ENCODE results near the gene NLN. TPM values are rescaled to one million over a fixed set of nuclear protein-coding genes. Genes with fewer than 3 reads are reported as not detected.
A peak's percentile ranks its signal among the peaks of the same experiment; 100 is the strongest.

The NLN gene
- total and polyA plus RNA-seq, 2 donors from 2014 or later: 6.2 to 25.0 TPM

- H3K27ac ChIP-seq (ENCODE audit: low read depth in 2 of 2, low read length in 2 of 2): no peak overlapping the region
- no peak for FAIRE-seq
Measured at GRCh38 chr5:65808251-65808741, 86.3 kb downstream of the NLN start.

DNA sequence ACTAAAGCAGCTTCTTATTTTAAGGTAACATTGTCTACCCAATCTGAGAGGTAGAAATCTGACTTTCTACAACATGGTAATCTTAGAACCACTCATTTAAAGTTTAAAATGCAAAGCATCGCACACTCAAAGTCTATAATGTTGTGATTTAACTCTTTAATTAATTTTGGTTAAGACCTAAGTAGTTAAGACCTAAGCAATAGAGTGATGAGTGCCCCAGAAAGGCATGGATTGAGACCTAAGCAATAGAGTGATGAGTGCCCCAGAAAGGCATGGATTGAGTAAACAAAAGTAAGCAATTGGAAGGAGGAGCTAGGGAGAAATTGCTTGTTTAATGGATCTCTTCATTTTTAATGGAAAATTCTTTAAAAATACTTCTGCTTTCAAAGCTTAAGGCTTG is 86.8 kb downstream of the NLN start:
- no peaks in the 10 kb centered on the region for H3K27me3 ChIP-seq (ENCODE audit: control insufficient read depth, insufficient read depth, low read length)
- no peak overlapping the region for H3K27ac ChIP-seq (ENCODE audit: low read depth in 2 of 2, low read length in 2 of 2)
- no peak overlapping the region for H3K9ac ChIP-seq (ENCODE audit: low read length in 3 of 3)
- no peak overlapping the region for H3K4me3 ChIP-seq (ENCODE audit: low read length in 3 of 3)
- FAIRE-seq: no peak
- H3K9me3 ChIP-seq (ENCODE audit: control insufficient read depth in 2 of 3, insufficient read depth in 1 of 3, low read length in 3 of 3): no peaks in the 10 kb centered on the region
- TF ChIP-seq, protein P1, sequence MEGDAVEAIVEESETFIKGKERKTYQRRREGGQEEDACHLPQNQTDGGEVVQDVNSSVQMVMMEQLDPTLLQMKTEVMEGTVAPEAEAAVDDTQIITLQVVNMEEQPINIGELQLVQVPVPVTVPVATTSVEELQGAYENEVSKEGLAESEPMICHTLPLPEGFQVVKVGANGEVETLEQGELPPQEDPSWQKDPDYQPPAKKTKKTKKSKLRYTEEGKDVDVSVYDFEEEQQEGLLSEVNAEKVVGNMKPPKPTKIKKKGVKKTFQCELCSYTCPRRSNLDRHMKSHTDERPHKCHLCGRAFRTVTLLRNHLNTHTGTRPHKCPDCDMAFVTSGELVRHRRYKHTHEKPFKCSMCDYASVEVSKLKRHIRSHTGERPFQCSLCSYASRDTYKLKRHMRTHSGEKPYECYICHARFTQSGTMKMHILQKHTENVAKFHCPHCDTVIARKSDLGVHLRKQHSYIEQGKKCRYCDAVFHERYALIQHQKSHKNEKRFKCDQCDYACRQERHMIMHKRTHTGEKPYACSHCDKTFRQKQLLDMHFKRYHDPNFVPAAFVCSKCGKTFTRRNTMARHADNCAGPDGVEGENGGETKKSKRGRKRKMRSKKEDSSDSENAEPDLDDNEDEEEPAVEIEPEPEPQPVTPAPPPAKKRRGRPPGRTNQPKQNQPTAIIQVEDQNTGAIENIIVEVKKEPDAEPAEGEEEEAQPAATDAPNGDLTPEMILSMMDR (IDR thresholded peaks at IDR 0.05; ENCODE audit: borderline replicate concordance, extremely low read depth, insufficient read depth): no peak
- peaks cover 0 to 6% (median 0%) of the 10 kb centered on the region in 3 donors for H3K36me3 ChIP-seq (ENCODE audit: control insufficient read depth in 2 of 3, insufficient read depth in 3 of 3, low read length in 3 of 3)
- intact Hi-C loops (cut with DNase I): no loop called here
- peak in 1 of 5 donors; percentile 17 for DNase-seq
- H3K4me1 ChIP-seq (ENCODE audit: control insufficient read depth in 2 of 3, insufficient read depth in 2 of 3, low read depth in 1 of 3, low read length in 3 of 3): no peaks in the 10 kb centered on the region

More at GRCh38 chr5:65808251-65808741, 86.3 kb downstream of the NLN start:
- peaks cover 0 to 6% (median 0%) of the 10 kb centered on the region in 3 donors for H3K36me3 ChIP-seq (ENCODE audit: control insufficient read depth in 2 of 3, insufficient read depth in 3 of 3, low read length in 3 of 3)
- H3K9me3 ChIP-seq (ENCODE audit: control insufficient read depth in 2 of 3, insufficient read depth in 1 of 3, low read length in 3 of 3): no peaks in the 10 kb centered on the region
- no peaks in the 10 kb centered on the region for H3K27me3 ChIP-seq (ENCODE audit: control insufficient read depth, insufficient read depth, low read length)
- no peaks in the 10 kb centered on the region for H3K4me1 ChIP-seq (ENCODE audit: control insufficient read depth in 2 of 3, insufficient read depth in 2 of 3, low read depth in 1 of 3, low read length in 3 of 3)
- intact Hi-C loops (cut with DNase I): no loop called here
- no peak overlapping the region for H3K4me3 ChIP-seq (ENCODE audit: low read length in 3 of 3)
- DNase-seq: peak in 1 of 5 donors; percentile 25
- TF ChIP-seq, protein P1 (IDR thresholded peaks at IDR 0.05; ENCODE audit: borderline replicate concordance, extremely low read depth, insufficient read depth): no peak
- H3K9ac ChIP-seq (ENCODE audit: low read length in 3 of 3): no peak overlapping the region

DNA sequence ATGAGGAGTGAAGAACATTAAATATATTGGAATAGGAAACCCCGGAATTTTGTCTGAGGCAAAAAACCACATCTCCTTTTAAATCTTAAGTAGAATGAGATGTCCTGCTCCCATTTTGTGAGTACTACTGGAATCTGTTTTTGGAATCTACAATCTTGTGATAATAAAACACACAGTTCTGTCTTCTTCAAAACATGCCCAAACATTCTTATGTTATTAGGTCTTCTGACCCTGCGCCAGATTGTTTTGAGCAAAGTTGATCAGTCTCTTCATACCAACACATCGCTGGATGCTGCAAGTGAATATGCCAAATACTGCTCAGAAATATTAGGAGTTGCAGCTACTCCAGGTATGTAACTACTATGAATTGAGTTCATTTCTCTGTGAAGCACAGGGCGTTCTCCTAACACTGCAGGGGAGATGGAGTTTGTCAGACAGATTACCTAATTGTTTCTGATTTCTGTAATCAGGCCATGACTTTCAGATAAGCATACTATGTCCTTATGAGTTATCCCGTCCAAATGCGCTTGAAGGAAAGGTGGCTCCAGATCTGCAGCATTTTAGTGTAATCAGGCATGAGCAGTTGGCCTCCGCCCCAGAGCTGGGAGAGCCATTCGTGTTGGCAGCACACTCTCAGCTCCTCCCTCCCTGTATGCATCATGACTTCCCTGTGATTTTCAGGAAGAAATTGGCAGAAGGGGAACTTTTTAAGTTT is 88.0 kb downstream of the NLN start:
- H3K9me3 ChIP-seq (ENCODE audit: control insufficient read depth in 2 of 3, insufficient read depth in 1 of 3, low read length in 3 of 3): no peaks in the 10 kb centered on the region
- no peaks in the 10 kb centered on the region for H3K27me3 ChIP-seq (ENCODE audit: control insufficient read depth, insufficient read depth, low read length)
- no peak overlapping the region for H3K27ac ChIP-seq (ENCODE audit: low read depth in 2 of 2, low read length in 2 of 2)
- TF ChIP-seq, protein P1 (IDR thresholded peaks at IDR 0.05; ENCODE audit: borderline replicate concordance, extremely low read depth, insufficient read depth): no peak
- H3K9ac ChIP-seq (ENCODE audit: low read length in 3 of 3): no peak overlapping the region
- H3K4me3 ChIP-seq (ENCODE audit: low read length in 3 of 3): no peak overlapping the region
- H3K4me1 ChIP-seq (ENCODE audit: control insufficient read depth in 2 of 3, insufficient read depth in 2 of 3, low read depth in 1 of 3, low read length in 3 of 3): no peaks in the 10 kb centered on the region
- DNase-seq (no peak), FAIRE-seq (no peak)
- intact Hi-C loops (cut with DNase I): no loop called here
- peaks cover 0 to 6% (median 0%) of the 10 kb centered on the region in 3 donors for H3K36me3 ChIP-seq (ENCODE audit: control insufficient read depth in 2 of 3, insufficient read depth in 3 of 3, low read length in 3 of 3)

All from kidney (tissue), 14 donors.